Fibroblast of the conjunctiva (primary cell): Measurements from ENCODE around the gene ALDH1A1.
"Not testable (repeated sequence)": the region's sequence is repeated elsewhere in the genome, so short reads cannot be mapped to it uniquely, and the experiment has no call there.

Experiments
- DNase-seq: peaks from one replicate; pipeline ENCODE4 v3.0.0-alpha.2; 2010; ENCODE audit warnings: low read depth

The ALDH1A1 gene

DNA sequence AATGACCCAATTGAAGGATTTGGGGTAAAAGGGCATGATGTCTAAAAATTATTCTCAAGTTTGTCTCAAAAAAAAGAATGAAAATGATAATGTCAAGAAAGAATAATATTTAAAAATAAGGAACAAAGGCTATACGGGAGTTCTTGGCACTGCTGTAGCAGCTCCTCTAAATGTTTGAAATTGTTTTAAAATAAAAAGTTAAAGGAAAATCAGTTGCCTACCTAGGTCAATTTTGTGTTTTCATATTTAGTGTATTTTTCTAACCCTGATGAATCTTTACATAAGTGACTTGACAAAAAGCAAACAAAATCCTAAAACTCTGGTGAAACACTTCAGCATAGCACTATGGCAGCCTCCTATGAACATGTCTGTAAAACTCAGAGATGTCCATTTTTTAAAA is 56.4 kb downstream of the ALDH1A1 start:
- no peak for DNase-seq

DNA sequence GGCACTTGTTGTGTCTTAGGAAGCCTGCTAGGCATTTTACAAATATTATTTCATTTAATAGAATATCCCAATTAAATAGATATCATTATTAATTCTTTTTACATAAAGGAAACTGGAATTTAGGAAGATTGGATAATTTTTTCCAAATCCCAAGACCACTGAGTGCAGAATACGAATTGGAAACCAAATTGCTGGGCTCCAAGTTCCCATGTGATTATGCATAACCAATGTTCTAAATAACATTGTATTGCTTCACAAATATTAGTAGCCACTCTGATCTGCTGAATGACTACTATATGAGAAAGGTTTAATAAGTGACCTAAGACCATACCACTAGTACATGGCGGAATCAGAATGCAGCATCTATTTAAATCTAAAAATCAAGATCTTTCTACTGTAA is 57.7 kb downstream of the ALDH1A1 start:
- no peak for DNase-seq

DNA sequence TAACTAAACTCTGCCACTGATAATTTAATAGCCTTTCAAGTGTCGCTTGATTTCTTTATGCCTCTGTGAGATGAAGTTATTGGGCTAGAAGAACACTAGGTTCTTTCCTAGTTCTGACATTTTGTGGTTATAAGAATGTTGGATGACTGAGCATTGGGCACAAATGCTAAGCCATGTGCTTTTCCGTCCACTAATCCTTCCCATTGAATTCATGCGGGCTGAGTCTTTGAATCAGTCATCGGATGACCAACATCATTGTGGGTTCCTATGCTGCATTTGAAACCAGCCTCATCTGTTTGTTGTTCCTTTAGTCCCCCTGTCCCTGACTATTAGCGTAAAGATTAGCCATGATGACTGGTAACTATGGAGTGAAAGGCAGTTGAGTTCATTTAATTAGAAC is 58.5 kb downstream of the ALDH1A1 start:
- no peak for DNase-seq

DNA sequence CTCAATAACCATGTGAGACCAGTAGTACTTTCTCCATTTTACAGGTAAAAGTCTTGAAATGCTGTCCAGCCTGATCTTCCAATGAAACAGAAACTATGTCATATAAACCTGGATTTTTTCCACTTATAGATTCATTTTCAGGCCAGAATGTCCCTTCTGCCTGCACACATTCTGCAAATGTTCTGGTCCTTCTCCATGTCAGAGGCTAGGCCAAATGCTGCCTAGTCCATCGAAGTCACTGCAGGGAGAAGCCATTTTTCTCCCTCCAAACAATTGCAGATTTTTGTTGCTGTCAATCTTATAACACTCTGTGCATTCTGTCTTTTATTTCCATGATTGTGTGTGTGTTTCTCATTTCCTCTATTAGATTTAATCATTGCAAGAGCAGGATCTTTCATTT is 59.4 kb downstream of the ALDH1A1 start:
- DNase-seq = no peak

DNA sequence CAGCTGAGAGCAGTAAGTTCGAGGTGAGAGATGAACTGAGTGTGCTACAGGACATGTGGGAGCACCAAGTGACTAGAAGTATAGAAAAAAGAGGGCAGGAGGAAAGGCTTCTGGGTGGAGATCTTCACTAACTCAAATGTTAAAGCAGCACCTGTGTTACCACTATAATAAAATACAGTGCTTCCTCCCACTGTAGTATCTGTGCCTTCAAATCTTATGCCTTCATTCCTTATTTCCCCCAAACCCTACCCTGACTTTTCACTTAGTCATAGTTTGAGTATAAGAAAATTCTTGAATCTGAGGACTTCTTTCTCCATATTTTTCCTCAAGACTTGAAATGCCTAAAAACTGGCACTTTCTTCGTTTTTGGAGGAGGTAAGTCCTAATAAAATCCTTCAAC is 61.8 kb downstream of the ALDH1A1 start:
- no peak for DNase-seq

DNA sequence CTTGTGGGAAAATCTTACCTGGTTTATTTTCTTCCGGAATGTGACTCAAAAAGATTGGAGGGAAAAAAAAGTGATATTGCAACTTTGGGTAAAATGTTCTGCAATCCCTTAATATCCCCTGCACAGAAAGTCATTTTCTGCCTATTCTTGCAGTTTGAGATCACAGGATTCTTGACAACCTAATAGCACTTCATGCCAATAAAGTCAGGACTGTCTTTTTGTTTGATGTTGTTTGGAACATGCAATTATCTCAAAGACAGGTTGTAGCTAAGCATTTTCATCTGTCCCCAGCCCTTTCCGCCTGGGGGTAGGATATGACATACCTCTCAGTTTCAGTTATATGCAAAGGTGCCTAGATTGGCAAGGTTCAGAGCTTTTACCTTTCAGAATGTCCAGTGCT is 63.9 kb downstream of the ALDH1A1 start:
- no peak for DNase-seq

DNA sequence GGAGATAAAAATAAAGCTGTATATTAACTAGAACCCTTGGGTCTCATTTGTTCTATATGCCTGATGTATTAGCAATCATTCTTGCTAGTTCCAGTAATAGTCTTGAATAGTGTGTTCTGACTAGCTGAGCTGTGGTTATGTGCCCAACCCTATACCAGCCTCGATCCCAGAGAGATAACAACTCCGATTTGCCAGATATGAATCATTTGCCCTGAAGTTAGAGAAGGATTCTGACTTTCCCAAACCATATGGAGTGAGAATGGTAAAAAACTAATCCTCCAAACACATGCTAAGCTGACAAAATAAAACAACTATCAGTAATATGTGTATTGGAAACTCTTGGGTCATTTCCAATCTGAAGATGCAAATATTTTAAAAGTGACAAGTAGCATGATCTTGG is 64.8 kb downstream of the ALDH1A1 start:
- DNase-seq = no peak

DNA sequence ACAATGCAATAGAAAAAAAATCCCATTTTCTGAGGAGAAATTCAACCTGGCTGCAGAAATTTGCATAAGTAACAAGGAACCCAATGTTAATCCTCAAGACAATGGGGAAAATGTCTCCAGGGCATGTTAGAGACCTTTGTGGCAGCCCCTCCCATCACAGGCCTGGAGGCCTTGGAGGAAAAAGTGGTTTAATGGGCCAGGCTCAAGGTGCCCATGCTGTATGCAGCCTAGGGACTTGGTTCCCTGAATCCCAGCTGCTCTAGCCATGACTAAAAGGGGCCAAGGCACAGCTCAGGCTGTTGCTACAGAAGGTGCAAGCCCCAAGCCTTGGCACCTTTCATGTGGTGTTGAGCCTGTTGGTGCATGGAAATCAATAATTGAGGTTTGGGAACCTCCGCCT is 66.5 kb downstream of the ALDH1A1 start:
- no peak for DNase-seq

DNA sequence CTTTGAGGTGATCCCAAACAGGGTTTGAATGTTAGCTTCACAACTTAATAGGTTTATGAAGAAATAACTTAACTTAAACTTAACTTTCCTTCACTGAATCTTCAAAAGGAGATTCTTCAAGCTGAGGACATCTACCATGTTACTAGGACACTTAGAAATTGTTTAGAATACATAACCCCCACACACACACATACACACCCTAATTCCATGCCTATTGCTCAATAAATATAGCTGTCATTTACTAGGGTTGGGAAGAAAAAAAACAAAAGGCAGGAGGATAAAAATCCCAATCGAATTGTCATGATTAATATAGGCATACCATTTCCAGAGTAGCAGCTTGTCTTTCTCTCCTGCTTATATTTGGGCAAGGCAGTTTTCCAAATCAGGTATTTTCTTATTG is 68.3 kb downstream of the ALDH1A1 start:
- DNase-seq = no peak

DNA sequence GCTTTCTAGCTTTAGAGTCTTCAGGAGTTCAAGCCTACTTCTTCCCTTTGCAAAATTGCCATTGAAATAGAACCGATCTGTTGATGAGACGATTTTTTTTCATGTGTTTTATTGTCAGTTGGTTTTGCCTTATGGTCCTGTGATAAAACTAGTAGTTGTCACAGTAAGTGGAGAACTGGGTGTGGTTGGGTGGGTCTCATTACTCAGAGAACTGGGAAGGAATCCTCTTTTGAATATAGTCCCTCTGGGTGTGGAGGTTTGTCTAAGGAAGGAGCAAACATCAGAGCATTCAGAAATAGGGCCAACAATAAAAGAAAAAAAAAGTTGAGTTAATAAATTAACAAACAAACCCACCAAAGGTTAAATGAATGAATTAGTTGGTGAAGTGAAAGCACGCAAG is 69.0 kb downstream of the ALDH1A1 start:
- DNase-seq = no peak

DNA sequence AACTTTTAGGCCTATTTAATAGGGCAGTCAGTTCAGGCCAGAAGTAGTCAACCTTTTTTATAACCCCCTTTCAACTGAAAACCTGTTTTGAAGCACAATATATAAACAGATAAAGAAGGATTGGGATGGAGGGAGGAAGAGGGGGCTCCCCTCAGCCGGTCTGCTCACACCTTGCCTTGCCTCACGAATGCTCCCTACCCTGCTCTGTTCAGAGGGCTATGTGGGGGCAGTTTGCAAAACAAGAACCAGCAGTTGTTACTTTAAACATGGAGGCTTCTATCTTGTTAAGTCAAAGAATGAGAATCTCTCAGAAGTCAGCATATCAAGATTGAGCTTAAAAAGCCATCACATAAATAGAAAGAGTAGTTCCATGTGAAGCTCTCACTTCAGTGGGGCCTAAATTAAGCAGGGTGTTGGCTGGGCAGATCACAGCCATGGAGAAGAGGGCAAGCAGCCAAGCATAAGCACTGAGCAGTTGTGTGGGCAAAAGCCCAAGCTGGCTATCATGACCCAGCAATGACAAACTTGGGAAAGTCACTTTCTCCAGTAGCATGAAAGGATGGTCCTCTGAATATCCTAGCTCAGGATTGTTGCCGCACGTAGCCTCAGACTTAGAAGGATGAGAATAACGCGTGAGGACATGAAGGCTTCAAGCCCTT is 70.6 kb downstream of the ALDH1A1 start:
- DNase-seq = no peak

DNA sequence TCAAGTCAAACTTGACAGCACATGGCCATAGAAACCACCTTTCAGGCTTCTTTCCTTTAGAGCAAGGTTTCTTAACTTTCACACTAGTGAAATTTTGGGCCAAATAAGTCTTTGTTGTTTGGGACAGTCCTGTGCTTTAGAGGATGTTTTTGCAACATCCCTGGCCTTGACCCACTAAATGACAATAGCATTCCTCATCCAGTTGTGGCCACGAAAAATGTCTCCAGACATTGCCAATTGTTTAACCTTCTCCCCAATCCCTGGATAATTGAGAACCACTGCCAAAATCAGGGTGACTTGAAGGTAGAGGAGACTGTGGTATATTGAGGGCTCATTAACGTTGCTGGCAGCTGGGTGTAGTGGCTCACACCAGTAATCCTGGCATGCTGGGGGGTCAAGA is 72.0 kb downstream of the ALDH1A1 start:
- DNase-seq = no peak

DNA sequence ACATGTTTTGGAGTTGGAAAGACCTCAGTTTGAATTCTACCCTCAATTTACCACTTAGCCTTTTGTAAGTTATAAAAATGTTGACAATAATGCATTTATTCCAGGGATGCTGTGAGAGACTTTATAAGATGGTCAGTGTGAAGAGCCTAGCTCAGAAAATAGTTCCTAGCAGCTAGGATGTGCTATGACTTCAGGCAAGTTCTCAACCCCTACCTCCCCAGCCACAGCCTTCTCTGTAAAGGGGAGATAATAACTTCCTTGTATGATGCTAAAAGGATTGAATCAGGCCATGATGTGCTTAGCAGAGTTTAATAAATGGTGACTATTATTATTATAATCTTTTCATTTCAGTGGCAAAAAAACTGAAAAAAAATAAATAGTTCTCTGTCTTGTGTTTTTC is 77.6 kb downstream of the ALDH1A1 start:
- DNase-seq = no peak

DNA sequence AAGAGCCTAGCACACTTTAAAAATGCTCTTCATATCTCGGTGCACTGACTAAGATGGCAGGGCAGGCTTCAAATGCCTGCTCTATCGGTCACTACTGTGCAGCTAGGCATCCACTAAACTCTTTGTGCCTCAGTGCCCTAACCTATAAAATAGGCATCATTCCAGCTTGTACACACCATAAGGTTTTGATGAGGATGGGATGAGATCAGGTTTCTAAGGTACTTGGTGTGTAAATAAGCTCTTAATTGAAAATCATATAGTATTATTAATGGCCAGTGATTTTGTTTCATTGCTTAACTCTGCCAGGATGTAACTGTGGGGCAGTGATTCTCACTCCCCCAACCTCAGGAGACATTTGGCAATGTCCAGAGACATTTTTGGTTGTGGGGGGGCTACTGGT is 78.5 kb downstream of the ALDH1A1 start:
- no peak for DNase-seq

DNA sequence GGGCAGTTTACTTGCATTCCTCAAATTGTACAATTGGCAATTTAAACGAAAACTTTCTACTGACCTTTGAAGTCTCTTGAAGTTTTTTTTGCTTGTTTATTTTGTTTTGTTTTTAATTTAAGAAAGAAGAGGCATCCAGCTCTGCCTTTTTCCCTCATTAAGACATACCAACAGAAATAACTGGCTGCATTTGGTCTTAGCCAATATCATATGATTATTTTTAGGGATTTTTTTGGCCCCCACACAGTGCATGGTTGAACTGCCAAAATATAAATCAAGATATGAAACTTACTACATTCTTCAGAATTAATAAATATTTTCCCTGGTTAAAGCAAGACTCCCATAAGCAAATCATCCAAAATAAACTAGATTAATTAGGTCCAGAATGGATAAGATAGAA is 79.4 kb downstream of the ALDH1A1 start:
- no peak for DNase-seq

DNA sequence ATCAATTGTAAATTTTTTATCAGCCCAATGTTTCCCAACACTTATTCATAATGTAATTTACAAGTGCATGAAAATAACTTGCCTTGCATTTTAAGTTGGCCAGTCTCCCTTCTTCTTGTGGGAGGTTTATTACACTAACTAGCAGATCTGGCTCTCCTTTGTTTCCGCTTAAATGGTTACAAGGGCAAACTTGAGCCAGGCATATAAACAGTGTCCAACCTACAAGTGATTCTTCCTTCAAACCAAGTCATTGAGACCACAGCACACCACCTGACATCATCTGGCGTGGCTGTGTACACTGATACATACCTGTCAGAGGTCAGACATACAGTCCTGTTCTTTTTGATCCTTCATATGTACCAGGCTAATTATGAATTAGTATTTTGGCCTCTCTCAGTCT is 80.1 kb downstream of the ALDH1A1 start:
- DNase-seq = no peak

DNA sequence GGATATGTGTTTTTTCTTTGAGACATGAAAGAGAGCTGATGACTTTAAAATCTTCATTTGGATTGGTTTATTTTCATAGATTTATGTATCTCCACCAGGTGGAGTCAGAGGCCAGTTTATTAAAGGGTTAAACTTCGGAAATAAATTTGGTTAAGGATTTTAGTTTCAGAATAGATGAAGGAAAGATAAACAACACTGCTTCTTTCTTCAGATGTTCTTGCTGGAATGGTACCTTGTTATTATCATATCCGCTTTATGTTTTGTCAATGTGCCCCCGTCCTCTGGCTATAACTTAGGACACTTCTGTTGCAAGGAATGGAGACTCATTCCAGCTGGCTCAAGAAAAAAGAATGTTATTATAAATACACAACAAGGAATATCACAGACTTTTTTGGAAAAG is 81.2 kb downstream of the ALDH1A1 start:
- DNase-seq = peak; percentile 2

DNA sequence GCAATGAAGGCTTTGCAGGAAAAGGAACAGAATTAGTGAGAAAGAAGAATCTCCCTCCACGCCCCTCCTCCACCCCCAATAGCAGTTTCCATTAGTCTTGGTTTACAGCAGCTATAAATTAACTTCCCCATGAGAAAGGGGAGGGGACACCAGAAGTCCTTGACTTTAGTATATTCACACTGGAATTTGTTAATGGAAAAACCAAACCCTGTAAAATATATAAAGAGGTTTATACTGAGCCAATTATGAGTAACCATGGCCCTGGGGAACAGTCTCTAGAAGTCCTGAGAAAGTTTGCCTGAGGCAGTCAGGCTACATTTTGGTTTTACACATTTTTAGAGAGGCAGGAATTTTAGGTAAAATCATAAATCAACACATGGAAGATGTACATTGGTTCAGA is 88.5 kb downstream of the ALDH1A1 start:
- DNase-seq = no peak

DNA sequence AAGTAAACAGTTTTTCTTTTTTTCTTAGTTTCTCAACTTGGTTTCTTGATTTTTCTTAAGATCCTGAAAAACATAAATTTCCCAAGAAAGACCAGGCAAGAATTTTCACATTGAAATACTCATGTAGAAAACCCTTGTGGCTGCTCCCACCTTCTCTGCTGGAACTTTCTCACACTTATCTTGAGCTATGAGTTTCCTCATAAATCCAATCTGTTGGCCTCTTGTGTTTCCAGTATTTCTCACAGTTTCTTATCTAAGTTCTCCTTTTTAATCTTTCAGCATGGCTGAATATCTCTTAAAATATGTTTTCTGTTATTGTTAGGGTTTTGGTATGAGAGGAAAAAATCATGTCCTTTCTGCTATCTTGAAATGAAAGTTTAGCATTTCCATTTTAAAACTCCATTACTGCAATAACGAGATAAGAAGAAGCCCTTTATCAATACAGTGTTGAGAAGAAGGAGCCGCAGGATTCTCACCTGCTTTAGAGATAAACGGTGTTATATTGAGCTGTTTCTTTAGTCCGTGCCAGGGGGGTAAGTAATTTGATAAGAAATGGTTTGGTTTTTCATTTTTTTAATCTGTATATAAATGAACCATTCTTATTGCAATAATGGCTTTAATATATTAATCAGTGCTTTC is 89.3 kb downstream of the ALDH1A1 start:
- DNase-seq = no peak

DNA sequence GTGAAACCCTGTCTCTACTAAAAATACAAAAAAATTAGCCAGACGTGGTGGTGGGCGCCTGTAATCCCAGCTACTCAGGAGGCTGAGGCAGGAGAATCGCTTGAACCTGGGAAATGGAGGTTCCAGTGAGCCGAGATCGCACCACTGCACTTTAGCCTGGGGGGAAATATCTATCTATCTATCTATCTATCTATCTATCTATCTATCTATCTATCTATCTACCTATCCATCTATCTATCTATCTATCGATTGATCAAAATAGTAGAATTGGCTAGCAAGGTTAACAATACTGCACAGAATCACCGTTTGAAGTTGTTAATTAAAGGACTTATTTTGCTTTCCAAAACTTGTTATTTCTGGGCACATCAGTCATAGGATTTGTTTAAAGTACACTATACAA is 90.1 kb downstream of the ALDH1A1 start:
- DNase-seq = not testable (repeated sequence)

DNA sequence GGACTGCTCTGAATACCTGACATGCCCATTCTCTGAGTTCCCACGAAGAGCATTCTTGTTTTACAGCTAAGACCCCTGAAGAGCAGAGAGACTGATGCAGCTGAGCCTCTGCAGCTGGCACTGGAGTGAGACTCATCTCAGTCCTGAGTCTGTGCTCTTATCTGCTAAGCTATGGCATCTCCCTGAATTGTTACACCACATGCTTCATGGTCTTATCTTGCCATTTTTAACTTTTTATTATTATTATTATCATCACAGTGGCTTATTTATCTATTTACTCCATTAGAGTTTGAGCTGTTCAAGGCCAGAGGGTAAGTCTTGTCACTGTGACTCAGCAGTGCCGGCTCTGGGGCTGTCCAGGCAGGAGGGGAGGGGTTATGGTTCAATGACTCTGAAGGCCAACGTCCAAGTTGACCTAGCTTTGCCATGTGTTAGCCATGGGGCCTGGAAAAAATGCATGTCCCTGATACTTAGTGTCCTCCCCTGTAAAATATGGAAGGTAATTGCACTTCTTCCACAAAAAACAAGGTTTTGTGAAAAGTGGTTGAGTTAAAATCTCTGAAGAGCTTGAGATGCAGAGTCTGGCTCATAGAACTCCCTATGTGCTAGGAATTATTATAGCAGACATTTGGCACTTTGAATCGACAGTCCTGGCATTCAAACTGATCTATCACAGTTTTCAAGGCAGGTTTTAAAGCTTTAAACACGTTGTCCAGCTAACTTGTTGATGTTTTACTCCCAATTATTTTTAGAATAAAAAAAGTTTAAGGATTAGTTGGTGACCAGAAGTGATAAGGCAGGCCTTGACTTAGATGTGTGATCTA is 94.6 kb downstream of the ALDH1A1 start:
- DNase-seq = peak; percentile 3

DNA sequence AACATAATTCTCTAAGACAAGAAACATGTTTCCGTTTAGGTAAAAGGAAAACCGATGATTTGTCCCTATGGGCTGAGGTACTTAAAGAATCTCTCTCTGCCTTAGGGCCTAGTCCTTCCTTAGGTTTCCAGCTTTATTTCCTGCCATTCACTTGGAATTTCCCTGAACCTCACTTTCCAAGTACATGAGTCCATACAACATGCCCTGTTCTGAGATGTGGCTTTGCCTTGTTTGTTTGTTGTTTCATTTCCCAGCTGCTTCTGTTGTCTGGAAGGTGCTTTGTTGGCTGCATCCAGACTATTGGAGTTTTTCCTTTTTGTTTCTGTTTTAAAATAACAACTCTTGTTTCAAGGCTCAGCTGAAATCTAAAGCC is 95.2 kb downstream of the ALDH1A1 start:
- DNase-seq = no peak

DNA sequence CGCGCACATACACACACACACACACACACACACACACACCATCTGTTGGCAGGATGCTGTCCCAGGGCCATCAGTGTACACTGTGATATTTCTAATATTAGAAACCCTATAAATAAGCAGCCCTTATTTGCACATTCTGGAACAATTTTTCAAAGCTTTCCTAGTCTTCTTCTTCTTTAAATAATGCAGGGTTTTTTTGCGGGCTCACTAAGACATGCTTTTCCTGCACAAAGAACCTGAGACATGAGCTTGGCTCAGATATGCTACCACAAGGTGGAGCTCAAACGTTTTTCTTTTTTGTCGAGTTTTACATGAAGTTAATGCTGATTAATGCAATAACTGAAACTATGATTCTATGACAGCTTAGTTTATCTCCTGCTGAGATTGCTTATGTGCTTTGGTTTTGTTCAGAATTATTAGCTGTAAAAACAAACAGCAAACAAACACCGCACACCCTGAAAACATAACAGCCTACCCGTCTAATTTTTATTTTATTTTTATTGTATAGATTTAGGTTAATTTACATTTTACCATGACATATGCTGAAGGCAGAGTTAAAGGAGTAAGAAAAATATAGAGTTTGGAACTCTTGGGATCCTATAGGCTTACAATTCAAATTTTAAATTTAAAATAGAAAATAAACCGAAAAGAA is 95.8 kb downstream of the ALDH1A1 start:
- DNase-seq = peak; percentile 47
